Measurements from ENCODE around the gene FHOD3.

DNA sequence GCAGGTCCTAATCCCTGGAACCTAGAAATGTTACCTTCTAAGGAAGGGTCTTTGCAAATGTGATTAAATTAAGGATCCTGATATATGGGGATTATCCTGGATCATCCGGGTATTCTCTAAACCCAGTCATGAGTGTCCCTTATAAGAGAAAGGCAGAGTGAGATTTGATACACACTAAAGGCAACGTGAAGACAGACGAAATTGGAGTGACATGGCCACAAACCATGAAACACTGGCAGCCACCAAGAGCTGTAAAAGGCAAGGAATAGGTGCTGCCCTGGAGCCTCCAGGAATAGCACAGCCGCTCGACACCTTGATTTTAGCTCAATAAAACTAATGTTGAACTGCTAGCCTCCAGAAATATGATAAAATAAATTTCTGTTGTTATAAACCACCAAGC, 486.3 kb downstream of the FHOD3 start:
- TF ChIP-seq CTCF (IDR thresholded peaks at IDR 0.05) = no peak
- TF ChIP-seq POLR2A (IDR thresholded peaks at IDR 0.05) = no peak

Data from uterus (tissue), 2 donors.